ENCODE data around the gene RPS2.

- TF ChIP-seq CTCF (IDR thresholded peaks at IDR 0.05) (no peak), TEAD4 (CRISPR knock-in tag; IDR thresholded peaks at IDR 0.05) (no peak), TEAD1 (CRISPR knock-in tag; IDR thresholded peaks at IDR 0.05) (no peak), CBFB (CRISPR knock-in tag; IDR thresholded peaks at IDR 0.05; ENCODE audit: low read depth) (no peak), MLX (CRISPR knock-in tag; IDR thresholded peaks at IDR 0.05) (no peak), HMGXB4 (CRISPR knock-in tag; IDR thresholded peaks at IDR 0.05) (no peak)
These were observed 41.2 kb downstream of the RPS2 start for GRCh38 chr16:1923299-1924034.
